Karpas-422 (cell line): ENCODE measurements around the gene ZGRF1. TPM values are rescaled to one million over a fixed set of nuclear protein-coding genes. Genes with fewer than 3 reads are reported as not detected.
"Not testable (repeated sequence)": the region's sequence is repeated elsewhere in the genome, so short reads cannot be mapped to it uniquely, and the experiment has no call there.

Experiments
- DNase-seq: peaks from one replicate; pipeline ENCODE4 v3.0.0-alpha.2; 2015
- H2AFZ ChIP-seq: fragments of 200-600 bp; sonication (generic); 2 replicates; pipeline ENCODE4 v1.6.1; 2014; ENCODE audit warnings: antibody characterized with exemption, low read length, mixed read lengths
- H3K27ac ChIP-seq: fragments of 200-600 bp; sonication (generic); 2 replicates; pipeline ENCODE4 v1.5.1; 2014; ENCODE audit warnings: mild to moderate bottlenecking, low read length, moderate library complexity
- H3K27me3 ChIP-seq: fragments of 200-600 bp; sonication (generic); 2 replicates; pipeline ENCODE4 v1.6.1; 2014; ENCODE audit warnings: low read length, mixed read lengths
- H3K36me3 ChIP-seq: fragments of 200-600 bp; sonication (generic); 2 replicates; pipeline ENCODE4 v1.6.1; 2014; ENCODE audit warnings: low read length, mixed read lengths; ENCODE audit not compliant: insufficient read depth
- H3K4me1 ChIP-seq: fragments of 200-600 bp; sonication (generic); 2 replicates; pipeline ENCODE4 v1.6.1; 2014; ENCODE audit warnings: mild to moderate bottlenecking, low read length, mixed read lengths
- H3K4me2 ChIP-seq: fragments of 200-600 bp; sonication (generic); 2 replicates; pipeline ENCODE4 v1.6.1; 2014; ENCODE audit warnings: low read length, low read depth, mild to moderate bottlenecking; ENCODE audit not compliant: poor library complexity, severe bottlenecking
- H3K4me3 ChIP-seq: fragments of 200-600 bp; sonication (generic); 2 replicates; pipeline ENCODE4 v1.5.1; 2014; ENCODE audit warnings: mild to moderate bottlenecking, antibody characterized with exemption, low read length, mixed read lengths
- H3K79me2 ChIP-seq: fragments of 200-600 bp; sonication (generic); 2 replicates; pipeline ENCODE4 v1.6.1; 2014; ENCODE audit warnings: mild to moderate bottlenecking, low read length, mixed read lengths
- H3K9ac ChIP-seq: fragments of 200-600 bp; sonication (generic); 2 replicates; pipeline ENCODE4 v1.6.0; 2014; ENCODE audit warnings: low read length
- H3K9me2 ChIP-seq: fragments of 200-600 bp; sonication (generic), shearing (Covaris generic); replicated peaks from 2 replicates; pipeline ENCODE4 v1.6.0; 2014; ENCODE audit warnings: mild to moderate bottlenecking, low read length, moderate library complexity; ENCODE audit not compliant: insufficient read depth
- H3K9me3 ChIP-seq: fragments of 300-700, 200-600 bp; sonication (generic); 2 replicates; pipeline ENCODE4 v1.6.1; 2014; ENCODE audit warnings: low read length, mixed read lengths
- H4K20me1 ChIP-seq: fragments of 200-600 bp; sonication (generic); 2 replicates; pipeline ENCODE4 v1.6.1; 2014; ENCODE audit warnings: mild to moderate bottlenecking, antibody characterized with exemption, low read length, low read depth; ENCODE audit not compliant: insufficient read depth
- total RNA-seq: library from RNA; depleted of rRNA; stranded (reverse); fragments of >200 nt; shearing (Covaris generic); gene quantifications from 2 replicates; pipeline ENCODE4 v1.2.3, GENCODE V29; 2014; ENCODE audit warnings: low replicate concordance

Gene ZGRF1
- total RNA-seq, 1 experiment from 2014 or later, result 39.8 TPM

GRCh38 chr4:112559053-112559452 lies 77.7 kb downstream of the ZGRF1 start:
- no peak for DNase-seq
- Histone ChIP-seq H4K20me1 (no peaks in the 10 kb centered on the region), H2AFZ (no peak overlapping the region), H3K4me1 (peaks cover 37% of the 10 kb centered on the region), H3K36me3 (peaks cover 23% of the 10 kb centered on the region; the same call in 1 of the 2 replicates), H3K27ac (no peak overlapping the region; the same call in 1 of the 2 replicates), H3K79me2 (no peaks in the 10 kb centered on the region), H3K27me3 (no peaks in the 10 kb centered on the region), H3K4me3 (no peak overlapping the region), H3K9me3 (no peaks in the 10 kb centered on the region), H3K9ac (no peak overlapping the region), H3K4me2 (no peak overlapping the region), H3K9me2 (no peaks in the 10 kb centered on the region)

- peaks cover 23% of the 10 kb centered on the region; the same call in 1 of the 2 replicates for H3K36me3 ChIP-seq
- H3K9ac ChIP-seq, result no peak overlapping the region
- DNase-seq, result no peak
These were observed 78.9 kb downstream of the ZGRF1 start for GRCh38 chr4:112557676-112558411.

GRCh38 chr4:112554271-112554670 lies 82.4 kb downstream of the ZGRF1 start:
- not testable (repeated sequence) for DNase-seq, H3K4me3 ChIP-seq, H3K27ac ChIP-seq, H3K79me2 ChIP-seq, H4K20me1 ChIP-seq, H3K9me3 ChIP-seq, H3K27me3 ChIP-seq, H3K36me3 ChIP-seq, H3K4me2 ChIP-seq, H3K9me2 ChIP-seq, H2AFZ ChIP-seq, H3K4me1 ChIP-seq, H3K9ac ChIP-seq

More at GRCh38 chr4:112557676-112558411, 78.9 kb downstream of the ZGRF1 start:
- no peak overlapping the region for H3K27ac ChIP-seq
- H3K9me3 ChIP-seq, result no peaks in the 10 kb centered on the region
- H3K79me2 ChIP-seq, result no peaks in the 10 kb centered on the region
- no peaks in the 10 kb centered on the region for H4K20me1 ChIP-seq
- H3K9me2 ChIP-seq, result no peaks in the 10 kb centered on the region
- H3K27me3 ChIP-seq, result no peaks in the 10 kb centered on the region
- no peak overlapping the region for H2AFZ ChIP-seq
- H3K4me3 ChIP-seq, result no peak overlapping the region
- H3K4me2 ChIP-seq, result no peak overlapping the region
- H3K4me1 ChIP-seq, result peaks cover 25% of the 10 kb centered on the region

- H4K20me1 ChIP-seq, result no peaks in the 10 kb centered on the region
- no peaks in the 10 kb centered on the region for H3K4me1 ChIP-seq
- no peaks in the 10 kb centered on the region for H3K9me2 ChIP-seq
- no peak overlapping the region for H2AFZ ChIP-seq
- no peak overlapping the region for H3K4me2 ChIP-seq
- H3K27ac ChIP-seq, result no peak overlapping the region
- peaks cover 7% of the 10 kb centered on the region; the same call in 1 of the 2 replicates for H3K36me3 ChIP-seq
- no peak overlapping the region for H3K4me3 ChIP-seq
- H3K9me3 ChIP-seq, result no peaks in the 10 kb centered on the region
- H3K27me3 ChIP-seq, result no peaks in the 10 kb centered on the region
- DNase-seq, result no peak
- no peak overlapping the region for H3K9ac ChIP-seq
- H3K79me2 ChIP-seq, result no peaks in the 10 kb centered on the region
These were observed 84.0 kb downstream of the ZGRF1 start for GRCh38 chr4:112552668-112553067.

GRCh38 chr4:112550728-112551127 lies 86.0 kb downstream of the ZGRF1 start:
- Histone ChIP-seq H3K9me2 (no peaks in the 10 kb centered on the region), H2AFZ (no peak overlapping the region), H3K4me2 (no peak overlapping the region), H3K9me3 (no peaks in the 10 kb centered on the region), H3K27me3 (no peaks in the 10 kb centered on the region), H3K9ac (no peak overlapping the region), H3K27ac (no peak overlapping the region), H3K36me3 (peaks cover 3% of the 10 kb centered on the region; the same call in 1 of the 2 replicates), H4K20me1 (no peaks in the 10 kb centered on the region), H3K4me3 (no peak overlapping the region), H3K79me2 (no peaks in the 10 kb centered on the region), H3K4me1 (no peaks in the 10 kb centered on the region)
- DNase-seq, result no peak

GRCh38 chr4:112546476-112546875 lies 90.2 kb downstream of the ZGRF1 start:
- Histone ChIP-seq H3K4me3 (no peak overlapping the region), H4K20me1 (no peaks in the 10 kb centered on the region), H3K27me3 (no peaks in the 10 kb centered on the region), H3K9ac (no peak overlapping the region), H3K27ac (no peak overlapping the region), H3K9me3 (no peaks in the 10 kb centered on the region), H3K9me2 (no peaks in the 10 kb centered on the region), H2AFZ (no peak overlapping the region), H3K79me2 (no peaks in the 10 kb centered on the region), H3K4me1 (no peaks in the 10 kb centered on the region), H3K36me3 (no peaks in the 10 kb centered on the region), H3K4me2 (no peak overlapping the region)
- no peak for DNase-seq

GRCh38 chr4:112545346-112545745 lies 91.4 kb downstream of the ZGRF1 start:
- Histone ChIP-seq H4K20me1 (no peaks in the 10 kb centered on the region), H3K79me2 (no peaks in the 10 kb centered on the region), H2AFZ (no peak overlapping the region), H3K4me3 (no peak overlapping the region), H3K36me3 (0 out of 2 replicates have a peak, but pooled peaks cover 3% of the 10 kb centered on the region), H3K9me2 (no peaks in the 10 kb centered on the region), H3K4me2 (no peak overlapping the region), H3K27me3 (no peaks in the 10 kb centered on the region), H3K9ac (no peak overlapping the region), H3K9me3 (no peaks in the 10 kb centered on the region), H3K27ac (no peak overlapping the region), H3K4me1 (no peaks in the 10 kb centered on the region)
- no peak for DNase-seq

GRCh38 chr4:112540695-112541094 lies 96.0 kb downstream of the ZGRF1 start:
- Histone ChIP-seq H3K9me3 (no peaks in the 10 kb centered on the region), H3K27me3 (no peaks in the 10 kb centered on the region), H3K4me1 (no peaks in the 10 kb centered on the region), H3K27ac (no peak overlapping the region), H3K9ac (no peak overlapping the region), H2AFZ (no peak overlapping the region), H3K4me3 (no peak overlapping the region), H3K9me2 (no peaks in the 10 kb centered on the region), H3K4me2 (no peak overlapping the region), H4K20me1 (no peaks in the 10 kb centered on the region), H3K79me2 (no peaks in the 10 kb centered on the region), H3K36me3 (0 out of 2 replicates have a peak, but pooled peaks cover 8% of the 10 kb centered on the region)
- no peak for DNase-seq
